Stomach (tissue), 4 donors: Measurements from ENCODE around the gene C20orf173.

Experiments
- EP300 ChIP-seq: sonication (generic); formaldehyde crosslinking; IDR thresholded peaks from one replicate; pipeline ENCODE4 v1.6.1; 2017; ENCODE audit warnings: antibody characterized with exemption
- POLR2AphosphoS5 ChIP-seq, 3 donors: sonication (generic); formaldehyde crosslinking; IDR thresholded peaks; one replicate each; pipeline ENCODE4 v1.6.1; 2016; ENCODE audit warnings: antibody characterized with exemption in 3 of 3
- TF ChIP-seq, protein P1 (sequence below), 7 experiments: fragments of 450-650 bp in 4 of 7; fragments of 200-600 bp in 3 of 7; sonication (generic) in 3 of 7; IDR thresholded peaks; one replicate each; pipeline ENCODE4 v1.5.1; 2016 to 2019; ENCODE audit warnings: antibody characterized with exemption in 7 of 7, control low read depth in 2 of 7, mild to moderate bottlenecking in 1 of 7

DNA sequence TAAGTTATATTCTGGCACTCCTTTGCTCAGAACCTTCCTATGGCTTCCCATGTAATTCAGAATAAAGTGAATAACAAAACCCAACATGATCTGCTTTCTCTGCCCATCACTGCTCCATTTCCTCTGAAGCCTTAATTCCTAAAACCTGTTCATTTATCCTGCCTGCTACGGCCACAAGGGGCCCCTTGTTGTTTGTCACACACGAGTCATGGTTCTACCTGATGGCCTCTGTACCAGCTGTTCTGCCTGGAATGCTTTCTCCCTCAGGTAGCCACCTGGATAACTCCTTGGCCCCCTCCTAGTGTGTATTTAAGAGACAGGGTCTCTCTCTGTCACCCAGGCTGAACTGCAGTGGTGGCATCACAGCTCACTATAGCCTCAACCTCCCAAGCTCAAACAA is 39.2 kb upstream of the C20orf173 start:
- TF ChIP-seq EP300 (no peak), POLR2AphosphoS5 (IDR thresholded peaks at IDR 0.05) (no peak)
- TF ChIP-seq, protein P1, sequence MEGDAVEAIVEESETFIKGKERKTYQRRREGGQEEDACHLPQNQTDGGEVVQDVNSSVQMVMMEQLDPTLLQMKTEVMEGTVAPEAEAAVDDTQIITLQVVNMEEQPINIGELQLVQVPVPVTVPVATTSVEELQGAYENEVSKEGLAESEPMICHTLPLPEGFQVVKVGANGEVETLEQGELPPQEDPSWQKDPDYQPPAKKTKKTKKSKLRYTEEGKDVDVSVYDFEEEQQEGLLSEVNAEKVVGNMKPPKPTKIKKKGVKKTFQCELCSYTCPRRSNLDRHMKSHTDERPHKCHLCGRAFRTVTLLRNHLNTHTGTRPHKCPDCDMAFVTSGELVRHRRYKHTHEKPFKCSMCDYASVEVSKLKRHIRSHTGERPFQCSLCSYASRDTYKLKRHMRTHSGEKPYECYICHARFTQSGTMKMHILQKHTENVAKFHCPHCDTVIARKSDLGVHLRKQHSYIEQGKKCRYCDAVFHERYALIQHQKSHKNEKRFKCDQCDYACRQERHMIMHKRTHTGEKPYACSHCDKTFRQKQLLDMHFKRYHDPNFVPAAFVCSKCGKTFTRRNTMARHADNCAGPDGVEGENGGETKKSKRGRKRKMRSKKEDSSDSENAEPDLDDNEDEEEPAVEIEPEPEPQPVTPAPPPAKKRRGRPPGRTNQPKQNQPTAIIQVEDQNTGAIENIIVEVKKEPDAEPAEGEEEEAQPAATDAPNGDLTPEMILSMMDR (IDR thresholded peaks at IDR 0.05) = peak in 2 of 7 experiments; percentile 10 to 14
